Ecto neural progenitor cell (in vitro differentiated cells): ENCODE results near the gene PANK2.
"Not testable (repeated sequence)": the region's sequence is repeated elsewhere in the genome, so short reads cannot be mapped to it uniquely, and the experiment has no call there.

Experiments
- DNase-seq: peaks from one replicate; pipeline ENCODE4 v3.0.0-alpha.2; 2018; ENCODE audit warnings: low spot score

The PANK2 gene

DNA sequence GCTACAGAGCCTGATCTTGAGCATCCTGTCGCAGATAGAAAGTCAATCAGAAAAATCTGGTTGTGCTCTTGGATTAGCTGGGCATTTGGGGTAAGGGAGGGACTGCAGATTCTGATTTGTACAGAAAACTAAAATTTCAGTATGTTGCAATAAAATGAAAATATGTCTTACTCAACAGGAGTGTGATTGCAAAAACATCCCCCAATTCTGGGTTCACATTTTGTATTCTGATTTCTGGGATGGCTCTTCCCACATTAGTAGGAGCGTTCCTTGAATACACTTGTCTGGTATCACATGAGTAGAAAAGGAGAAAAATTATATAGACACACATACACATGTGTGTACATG is 40.5 kb downstream of the PANK2 start:
- no peak for DNase-seq

DNA sequence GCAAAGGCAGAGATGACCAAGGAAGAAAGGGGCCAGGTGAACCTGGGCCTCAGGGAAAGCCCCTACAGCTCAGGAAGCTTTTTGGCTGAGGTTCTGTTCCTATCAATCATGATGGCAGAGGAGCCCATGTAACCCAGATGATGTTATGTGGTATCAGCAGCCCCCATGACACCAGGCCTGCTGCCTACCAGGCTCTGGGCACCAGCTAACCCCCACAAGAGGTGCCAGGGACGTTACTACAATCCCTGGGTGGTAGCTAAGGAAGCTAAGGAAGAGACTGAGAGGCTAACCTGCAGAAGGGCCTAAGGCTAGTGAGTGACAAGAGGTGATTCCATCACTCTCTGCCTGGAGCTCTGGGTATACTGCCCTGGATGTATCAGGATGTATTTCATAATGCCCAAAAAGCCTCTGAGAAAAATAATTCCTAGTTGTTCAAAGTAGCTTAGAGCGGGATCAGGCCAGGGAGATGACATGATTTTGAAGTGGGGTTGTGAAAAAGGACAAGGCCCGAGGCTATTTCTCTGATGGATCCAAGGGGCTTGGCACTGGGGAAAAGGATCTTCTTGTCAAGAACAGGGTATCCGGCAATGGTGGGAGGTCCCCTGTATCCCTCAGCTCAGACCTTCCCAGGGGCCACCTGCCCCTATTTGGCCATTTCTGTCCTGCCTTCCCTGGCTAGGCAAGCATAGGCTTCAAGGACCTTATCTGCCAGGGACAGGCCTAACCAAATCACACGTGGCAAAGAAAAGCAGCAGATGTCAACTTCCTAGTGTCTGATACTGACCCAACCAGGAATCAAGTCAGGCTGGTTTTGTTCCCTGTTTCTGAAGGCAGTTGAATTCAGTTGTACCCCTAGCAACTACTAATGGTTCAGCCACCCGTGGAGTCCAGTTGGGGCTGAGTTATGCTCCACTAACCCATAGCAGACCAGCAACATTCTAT is 41.3 kb downstream of the PANK2 start:
- DNase-seq, result peak; percentile 42

DNA sequence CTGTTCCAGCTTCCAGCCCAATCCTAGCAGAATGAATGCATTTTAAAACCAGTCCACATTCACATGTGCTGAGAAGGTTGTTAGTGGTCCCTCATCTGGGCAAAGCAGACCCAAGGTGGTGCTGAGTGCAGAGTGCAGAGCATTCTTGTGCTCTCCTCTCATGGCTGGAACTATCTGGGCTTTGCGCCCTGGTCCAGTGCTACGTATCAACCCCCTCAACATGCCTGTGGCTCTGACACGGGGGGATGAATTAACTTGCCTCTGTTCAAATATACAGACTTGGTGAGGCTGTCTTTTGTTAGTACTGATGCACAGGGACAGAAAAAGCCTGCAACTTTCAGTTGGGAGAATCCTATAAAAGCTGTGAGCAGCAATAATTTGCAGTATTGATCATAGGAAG is 42.5 kb downstream of the PANK2 start:
- no peak for DNase-seq

- DNase-seq, result no peak
These were observed 43.1 kb downstream of the PANK2 start for GRCh38 chr20:3932277-3932676.

- DNase-seq, result no peak
These were observed 43.5 kb downstream of the PANK2 start for GRCh38 chr20:3932681-3933080.

GRCh38 chr20:3933218-3933617 is 44.0 kb downstream of the PANK2 start:
- no peak for DNase-seq

DNA sequence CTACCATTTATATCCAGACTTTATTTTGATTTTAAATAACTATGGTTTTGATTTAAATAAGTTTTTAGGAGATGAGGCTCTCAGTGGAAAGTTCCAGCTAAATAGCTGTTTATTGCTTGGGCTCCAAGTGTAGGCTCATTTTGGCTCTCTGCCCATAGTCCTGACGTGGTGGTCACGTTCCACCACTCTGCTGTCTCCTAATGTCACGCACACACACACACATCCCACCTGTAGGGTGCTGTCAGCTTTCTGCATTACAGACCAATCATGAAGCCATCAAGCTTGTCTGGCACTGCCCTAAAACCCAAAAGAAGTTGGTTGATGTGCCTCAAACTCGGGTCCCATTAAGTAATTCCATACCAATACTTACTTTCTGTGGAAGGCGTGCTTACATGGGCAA is 45.4 kb downstream of the PANK2 start:
- DNase-seq, result no peak

- DNase-seq, result no peak
These were observed 46.2 kb downstream of the PANK2 start for GRCh38 chr20:3935295-3935955.

DNA sequence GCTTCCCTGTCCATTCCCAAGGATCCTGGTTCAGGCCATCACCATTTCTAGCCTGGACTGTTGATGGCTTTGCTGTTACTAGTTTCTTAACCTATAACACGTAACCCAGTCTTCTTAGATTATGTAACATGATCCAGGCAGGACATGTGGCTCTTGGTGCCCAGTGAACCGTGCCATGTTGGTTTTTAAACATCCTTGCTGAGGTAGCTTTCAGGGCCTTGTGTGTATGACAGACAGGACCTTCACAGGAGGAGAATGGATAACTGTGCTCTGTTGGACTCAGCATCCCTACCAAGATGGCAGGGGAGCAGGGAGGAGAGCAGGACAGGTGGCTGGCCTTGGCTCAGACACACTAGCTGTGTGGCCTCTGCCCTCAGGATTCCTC is 46.8 kb downstream of the PANK2 start:
- DNase-seq, result no peak

GRCh38 chr20:3937618-3938017 is 48.4 kb downstream of the PANK2 start:
- no peak for DNase-seq

- DNase-seq, result no peak
These were observed 51.7 kb downstream of the PANK2 start for GRCh38 chr20:3940905-3941304.

GRCh38 chr20:3946666-3947065 is 57.5 kb downstream of the PANK2 start:
- not testable (repeated sequence) for DNase-seq

GRCh38 chr20:3964719-3965118 is 75.5 kb downstream of the PANK2 start:
- DNase-seq, result no peak

GRCh38 chr20:3966571-3966970 is 77.4 kb downstream of the PANK2 start:
- DNase-seq, result no peak

DNA sequence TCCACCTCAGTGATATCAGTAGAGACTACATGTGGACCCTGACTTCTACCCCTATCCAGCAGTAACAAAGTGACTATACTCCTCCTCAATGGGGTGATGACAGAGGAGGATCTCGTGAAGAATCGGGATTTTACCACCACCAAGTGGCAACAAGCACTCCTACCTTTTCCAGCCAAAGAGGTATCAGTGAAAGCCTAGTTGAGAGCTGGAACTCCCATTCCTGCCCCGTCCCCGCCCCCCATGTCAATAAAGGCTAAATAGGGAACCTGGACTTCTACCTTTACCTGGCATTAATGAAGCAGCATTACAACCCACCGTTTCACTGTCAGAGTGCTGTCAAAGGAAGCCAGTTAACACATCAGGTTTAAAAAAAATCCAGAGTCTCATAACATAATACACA is 80.8 kb downstream of the PANK2 start:
- no peak for DNase-seq

GRCh38 chr20:3971145-3971544 is 82.0 kb downstream of the PANK2 start:
- no peak for DNase-seq

DNA sequence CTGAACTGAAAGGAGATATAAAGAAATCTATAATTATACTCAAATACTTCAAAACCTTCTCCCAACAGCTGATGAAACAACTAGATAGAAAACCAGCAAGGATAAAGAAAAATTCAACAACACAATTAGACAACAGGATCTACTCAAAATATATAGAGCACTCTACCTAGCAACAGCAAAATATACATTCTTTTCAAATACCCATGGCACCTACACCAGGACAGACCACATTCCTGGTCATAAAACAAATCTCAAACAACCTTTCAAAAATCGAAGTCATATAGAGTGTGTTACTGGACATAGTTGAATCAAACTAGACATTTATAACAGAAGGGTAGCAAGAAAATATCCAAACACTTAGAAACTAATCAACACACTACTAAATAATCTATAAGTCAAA is 83.0 kb downstream of the PANK2 start:
- no peak for DNase-seq

- not testable (repeated sequence) for DNase-seq
These were observed 83.4 kb downstream of the PANK2 start for GRCh38 chr20:3972631-3973030.

GRCh38 chr20:3973705-3974104 is 84.5 kb downstream of the PANK2 start:
- DNase-seq, result no peak

DNA sequence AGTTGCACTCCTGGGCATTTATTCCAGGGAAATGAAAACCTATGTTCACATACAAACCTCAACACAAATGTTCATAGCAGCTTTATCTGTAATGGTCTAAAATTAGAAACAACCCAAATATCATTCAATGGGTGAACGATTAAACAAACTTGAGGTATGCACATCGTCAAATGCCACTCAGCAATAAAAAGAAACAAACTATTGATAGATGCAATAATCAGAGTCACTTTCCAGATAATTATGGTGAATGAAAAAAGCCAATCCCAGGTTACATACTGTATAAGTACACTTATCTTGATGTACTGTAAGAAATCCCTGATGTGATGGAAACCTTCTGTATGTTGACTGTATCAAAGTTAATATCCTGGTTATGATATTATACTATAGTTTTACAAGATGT is 87.3 kb downstream of the PANK2 start:
- DNase-seq, result no peak
